Stimulated activated CD8-positive, alpha-beta memory T cell treated with anti-CD3 and anti-CD28 coated beads, Interleukin-7, amount 100 ng/mL, for 24 hours (primary cell): Measurements from ENCODE around the gene ADAMTS7.
"Not testable (repeated sequence)": the region's sequence is repeated elsewhere in the genome, so short reads cannot be mapped to it uniquely, and the experiment has no call there.

Source experiments
- DNase-seq: peaks from one replicate; pipeline ENCODE4 v3.0.0-alpha.2; 2020; ENCODE audit warnings: low read depth

The ADAMTS7 gene

GRCh38 chr15:78763796-78764241 is 47.4 kb downstream of the ADAMTS7 start:
- DNase-seq: no peak

GRCh38 chr15:78762985-78763795 is 48.1 kb downstream of the ADAMTS7 start:
- no peak for DNase-seq

- not testable (repeated sequence) for DNase-seq
Observed at GRCh38 chr15:78762386-78762961, 48.8 kb downstream of the ADAMTS7 start.

GRCh38 chr15:78761891-78762385 is 49.3 kb downstream of the ADAMTS7 start:
- DNase-seq: no peak

- DNase-seq: peak; percentile 38
Observed at GRCh38 chr15:78761475-78761874, 49.8 kb downstream of the ADAMTS7 start.

GRCh38 chr15:78761020-78761419 is 50.2 kb downstream of the ADAMTS7 start:
- no peak for DNase-seq

GRCh38 chr15:78760091-78760882 is 51.0 kb downstream of the ADAMTS7 start:
- DNase-seq: not testable (repeated sequence)

- DNase-seq: not testable (repeated sequence)
Observed at GRCh38 chr15:78759361-78759998, 51.8 kb downstream of the ADAMTS7 start.

- DNase-seq: not testable (repeated sequence)
Observed at GRCh38 chr15:78758486-78759200, 52.6 kb downstream of the ADAMTS7 start.

GRCh38 chr15:78758084-78758483 is 53.2 kb downstream of the ADAMTS7 start:
- not testable (repeated sequence) for DNase-seq

GRCh38 chr15:78757636-78757905 is 53.7 kb downstream of the ADAMTS7 start:
- no peak for DNase-seq

GRCh38 chr15:78756781-78757635 is 54.3 kb downstream of the ADAMTS7 start:
- not testable (repeated sequence) for DNase-seq

GRCh38 chr15:78755900-78756591 is 55.2 kb downstream of the ADAMTS7 start:
- not testable (repeated sequence) for DNase-seq

GRCh38 chr15:78754637-78755280 is 56.5 kb downstream of the ADAMTS7 start:
- not testable (repeated sequence) for DNase-seq

GRCh38 chr15:78753751-78754535 is 57.3 kb downstream of the ADAMTS7 start:
- not testable (repeated sequence) for DNase-seq

- DNase-seq: not testable (repeated sequence)
Observed at GRCh38 chr15:78753359-78753659, 58.0 kb downstream of the ADAMTS7 start.

- DNase-seq: no peak
Observed at GRCh38 chr15:78752492-78753358, 58.5 kb downstream of the ADAMTS7 start.

GRCh38 chr15:78751602-78751979 is 59.7 kb downstream of the ADAMTS7 start:
- no peak for DNase-seq
